Measurements from ENCODE around the gene NKD1.

NKD1 gene

GRCh38 chr16:50558913-50559312 is 10.7 kb downstream of the NKD1 start:
- no peak for DNase-seq (ENCODE audit: low spot score)

- DNase-seq (ENCODE audit: low spot score), result no peak
Observed at GRCh38 chr16:50559342-50559741, 11.1 kb downstream of the NKD1 start.

DNA sequence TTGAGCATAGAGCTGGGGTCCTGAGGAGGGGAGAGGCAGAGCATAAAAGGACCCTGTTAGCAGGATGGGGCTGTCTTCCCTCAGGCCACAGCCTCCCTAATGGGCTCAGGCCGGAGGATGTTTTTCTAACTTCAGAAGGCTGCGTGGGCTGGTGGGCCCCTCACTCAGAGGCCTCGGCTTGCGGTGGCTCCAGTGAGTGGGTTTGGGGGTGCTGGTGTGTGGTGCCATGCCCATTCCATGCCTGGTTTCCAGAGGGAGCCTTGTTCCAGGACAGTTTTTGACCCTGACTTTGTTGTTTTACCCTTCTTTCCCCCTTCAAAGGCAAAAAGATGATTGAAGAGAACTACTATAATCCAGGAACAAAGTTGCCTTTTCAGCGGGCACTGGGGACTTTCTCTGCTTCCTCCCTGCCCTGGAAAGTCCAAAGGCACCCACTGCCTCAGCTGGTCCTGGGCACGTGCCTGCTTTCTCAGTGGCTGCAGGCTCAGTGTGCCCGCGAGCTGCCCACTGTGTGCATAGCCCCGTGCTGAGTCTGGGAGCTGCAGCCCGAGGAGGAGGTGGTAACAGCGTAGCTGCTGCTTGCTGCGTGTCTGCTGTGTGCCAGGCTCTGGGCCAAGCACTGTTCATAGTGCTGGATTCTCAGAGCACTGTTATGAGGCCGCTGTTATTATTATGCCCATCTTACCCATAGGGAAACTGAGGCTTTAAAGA is 11.8 kb downstream of the NKD1 start:
- DNase-seq (ENCODE audit: low spot score), result no peak

GRCh38 chr16:50560903-50561863 is 13.0 kb downstream of the NKD1 start:
- DNase-seq (ENCODE audit: low spot score), result no peak

- no peak for DNase-seq (ENCODE audit: low spot score)
Observed at GRCh38 chr16:50562657-50563056, 14.5 kb downstream of the NKD1 start.

GRCh38 chr16:50563989-50564388 is 15.8 kb downstream of the NKD1 start:
- no peak for DNase-seq (ENCODE audit: low spot score)

GRCh38 chr16:50565428-50565827 is 17.2 kb downstream of the NKD1 start:
- DNase-seq (ENCODE audit: low spot score), result no peak

DNA sequence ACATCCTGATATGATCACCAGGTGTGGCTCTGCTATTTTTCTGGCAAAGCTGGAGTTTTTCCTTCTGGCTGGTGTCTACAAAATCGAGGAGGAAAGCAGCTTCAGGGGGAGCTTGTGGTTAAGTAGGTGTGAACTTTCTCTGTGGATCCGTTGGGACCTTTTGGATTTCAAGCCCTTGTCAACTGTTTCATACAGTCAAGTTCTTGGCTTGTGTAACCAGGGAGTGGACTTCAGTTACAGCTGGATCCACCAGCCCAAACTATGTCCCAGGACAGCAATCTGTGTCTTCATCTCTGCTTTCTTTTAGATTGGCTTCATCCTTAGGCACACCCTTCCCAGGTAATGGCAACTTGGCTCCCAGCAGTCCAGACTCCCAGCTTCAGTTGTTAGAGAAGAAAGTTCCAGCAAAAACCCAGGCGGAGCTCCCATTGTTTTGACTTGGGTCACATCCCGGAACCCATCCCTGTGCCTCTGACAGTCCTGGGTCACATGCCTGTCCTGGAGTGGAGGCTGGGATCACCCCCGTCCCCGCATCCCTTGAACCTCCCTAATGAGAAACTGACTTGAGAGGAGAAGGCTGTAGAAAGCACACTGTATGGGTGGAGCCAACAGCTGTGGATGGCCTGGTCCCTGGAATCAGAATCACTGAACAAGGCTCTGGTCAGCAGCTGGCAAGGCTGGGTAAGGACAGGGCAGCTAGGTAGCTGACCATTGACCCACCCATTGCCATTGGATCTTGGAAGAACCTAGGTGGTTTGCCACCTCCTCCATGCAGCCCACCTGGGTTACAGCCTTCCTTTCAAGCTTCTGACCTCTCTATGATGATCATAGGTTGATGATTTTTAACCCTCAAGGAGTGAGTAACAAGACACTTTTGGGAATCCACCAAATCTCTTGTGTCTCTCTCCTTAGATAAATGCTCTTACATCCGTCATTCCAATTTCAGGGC is 18.1 kb downstream of the NKD1 start:
- no peak for DNase-seq (ENCODE audit: low spot score)

DNA sequence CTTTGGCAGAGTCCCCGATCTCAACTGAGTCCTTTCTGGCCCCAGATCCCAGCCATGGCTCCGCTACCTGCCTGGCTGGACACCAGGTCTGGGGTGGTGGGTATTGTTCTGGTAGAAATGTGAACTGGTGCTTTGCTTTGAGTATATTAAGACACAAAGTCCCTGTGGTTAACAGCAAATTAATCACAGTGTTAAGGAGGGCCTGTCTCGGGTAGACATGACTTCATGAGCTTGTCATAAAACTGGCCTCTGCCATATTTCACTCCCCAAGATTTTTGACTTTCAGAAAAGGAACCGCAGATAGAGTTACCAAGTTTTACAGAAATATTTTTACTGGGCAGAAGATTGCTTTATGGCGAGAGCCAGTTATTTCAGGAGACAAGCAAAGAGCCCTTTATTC is 19.5 kb downstream of the NKD1 start:
- no peak for DNase-seq (ENCODE audit: low spot score)

GRCh38 chr16:50568187-50568815 is 20.1 kb downstream of the NKD1 start:
- no peak for DNase-seq (ENCODE audit: low spot score)

- DNase-seq (ENCODE audit: low spot score), result no peak
Observed at GRCh38 chr16:50570354-50570753, 22.2 kb downstream of the NKD1 start.

- no peak for DNase-seq (ENCODE audit: low spot score)
Observed at GRCh38 chr16:50570808-50571598, 22.8 kb downstream of the NKD1 start.

DNA sequence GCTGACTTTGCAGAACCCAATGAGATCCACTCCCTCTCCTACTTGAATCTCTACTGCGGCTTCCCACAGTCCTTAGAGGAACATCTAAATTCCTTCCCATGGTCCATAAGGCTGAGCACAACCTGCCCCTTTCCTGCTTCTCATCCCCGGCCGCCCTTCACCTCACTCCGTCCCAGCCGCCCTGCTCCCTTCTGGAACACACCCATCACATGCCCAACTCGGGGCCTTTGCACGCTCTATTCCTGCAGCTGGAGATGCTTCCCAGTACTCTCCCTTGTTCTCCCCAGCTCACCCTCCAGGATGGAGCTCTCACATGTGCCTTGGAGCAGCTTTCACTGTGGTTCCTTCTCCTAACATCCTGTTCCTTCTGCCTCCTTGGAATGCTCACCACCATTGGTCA is 23.6 kb downstream of the NKD1 start:
- DNase-seq (ENCODE audit: low spot score), result no peak

GRCh38 chr16:50572700-50573099 is 24.5 kb downstream of the NKD1 start:
- DNase-seq (ENCODE audit: low spot score), result no peak

DNA sequence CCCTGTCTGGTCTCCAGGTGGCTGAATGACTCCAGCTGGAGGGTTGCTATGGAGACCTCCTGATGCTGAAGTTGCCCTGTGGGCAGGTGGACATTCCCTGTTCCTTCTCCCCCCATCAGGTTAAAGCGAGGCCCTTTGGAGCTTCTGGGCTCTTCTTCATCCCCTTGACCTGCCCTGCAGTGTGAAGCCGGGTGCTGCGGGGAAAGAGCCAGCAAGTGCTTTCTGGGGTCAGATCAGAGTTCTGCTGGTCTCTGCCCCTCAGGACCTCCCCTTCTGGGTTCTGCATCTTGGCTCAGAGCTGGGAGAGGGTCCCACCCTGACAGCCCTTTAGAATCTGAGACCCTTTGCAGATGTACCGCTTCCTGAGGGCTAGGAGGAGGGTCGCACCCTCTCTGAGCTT is 25.1 kb downstream of the NKD1 start:
- DNase-seq (ENCODE audit: low spot score), result no peak

DNA sequence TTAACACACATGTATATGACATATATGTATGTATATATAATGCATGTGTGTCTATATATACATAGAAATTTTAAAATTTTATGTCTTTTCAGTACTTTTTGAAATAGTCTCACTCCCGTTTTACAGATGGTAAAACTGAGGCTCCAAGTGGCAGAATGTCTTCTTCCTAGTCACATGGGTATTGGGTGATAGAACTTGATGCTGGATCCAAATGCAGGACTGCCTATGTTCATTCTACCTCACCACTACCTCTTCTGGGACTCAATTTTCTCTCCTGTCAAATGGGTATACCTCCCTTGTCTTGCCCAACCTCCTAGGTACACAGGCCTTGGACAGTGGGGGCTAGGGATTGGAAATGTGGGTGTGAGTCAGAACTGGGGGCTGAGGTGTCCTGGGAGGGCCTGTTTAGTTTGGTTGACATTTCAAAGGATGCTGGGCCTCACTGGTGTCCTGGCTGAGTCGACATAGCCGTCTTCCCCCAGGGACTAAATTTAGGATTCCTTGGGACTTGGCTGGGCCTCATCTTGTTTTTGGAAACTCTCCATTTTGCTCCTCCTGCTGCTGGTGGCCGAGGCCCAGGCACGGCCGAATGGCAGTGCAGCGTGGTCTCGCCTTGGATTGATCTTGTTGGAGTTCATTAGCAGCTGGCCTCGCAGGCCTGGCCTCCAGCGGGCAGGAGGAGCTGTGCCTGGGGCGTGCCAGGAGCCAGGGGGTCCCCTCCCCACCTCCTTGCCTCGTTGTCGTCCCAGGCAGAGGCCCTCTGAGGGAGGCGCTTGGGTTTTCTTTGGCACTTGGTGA is 25.9 kb downstream of the NKD1 start:
- DNase-seq (ENCODE audit: low spot score), result no peak

- no peak for DNase-seq (ENCODE audit: low spot score)
Observed at GRCh38 chr16:50574745-50575136, 26.5 kb downstream of the NKD1 start.

GRCh38 chr16:50575743-50576142 is 27.5 kb downstream of the NKD1 start:
- no peak for DNase-seq (ENCODE audit: low spot score)

- no peak for DNase-seq (ENCODE audit: low spot score)
Observed at GRCh38 chr16:50576403-50577113, 28.4 kb downstream of the NKD1 start.
